COLO668 (cell line): Measurements from ENCODE around the gene EID2B.
A peak's percentile ranks its signal among the peaks of the same experiment; 100 is the strongest.

ENCODE experiments used
- DNase-seq: peaks from one replicate; lab custom pipeline; 2025; ENCODE audit not compliant: unreplicated experiment; lab: John Stamatoyannopoulos, UW

The EID2B gene

GRCh38 chr19:39499932-39500331, 32.7 kb downstream of the EID2B start:
- no peak for DNase-seq

DNA sequence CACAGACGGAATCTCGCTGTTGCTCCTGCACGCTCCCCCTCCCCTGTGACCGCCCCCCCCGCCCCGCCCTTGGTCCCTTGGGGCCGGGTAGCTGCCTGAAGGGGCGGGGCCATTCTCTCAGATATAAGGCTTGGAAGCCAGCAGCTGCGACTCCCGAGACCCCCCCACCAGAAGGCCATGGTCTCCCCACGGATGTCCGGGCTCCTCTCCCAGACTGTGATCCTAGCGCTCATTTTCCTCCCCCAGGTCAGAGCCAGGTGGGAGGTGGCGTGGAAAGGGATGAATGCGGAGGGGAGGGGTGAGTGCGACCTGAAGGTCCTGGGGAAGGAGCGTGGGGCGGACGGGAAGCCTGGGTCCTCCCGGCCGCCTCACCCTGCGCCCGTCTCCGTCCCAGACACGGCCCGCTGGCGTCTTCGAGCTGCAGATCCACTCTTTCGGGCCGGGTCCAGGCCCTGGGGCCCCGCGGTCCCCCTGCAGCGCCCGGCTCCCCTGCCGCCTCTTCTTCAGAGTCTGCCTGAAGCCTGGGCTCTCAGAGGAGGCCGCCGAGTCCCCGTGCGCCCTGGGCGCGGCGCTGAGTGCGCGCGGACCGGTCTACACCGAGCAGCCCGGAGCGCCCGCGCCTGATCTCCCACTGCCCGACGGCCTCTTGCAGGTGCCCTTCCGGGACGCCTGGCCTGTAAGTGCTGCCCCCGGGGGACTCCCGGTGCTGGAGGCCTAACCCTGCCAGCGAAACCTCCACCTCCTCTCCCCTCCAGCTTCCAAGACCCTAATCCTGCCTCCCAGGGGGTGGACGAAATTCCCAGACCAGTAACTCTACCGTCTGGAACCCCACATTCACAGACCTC, 33.6 kb downstream of the EID2B start, which contains the start of gene DLL3:
TSS of gene DLL3 (plus strand) at position 150 of the 845 bp plus-strand sequence. CDS start at position 178, 28 bp downstream.
- DNase-seq, result peak; percentile 84

DNA sequence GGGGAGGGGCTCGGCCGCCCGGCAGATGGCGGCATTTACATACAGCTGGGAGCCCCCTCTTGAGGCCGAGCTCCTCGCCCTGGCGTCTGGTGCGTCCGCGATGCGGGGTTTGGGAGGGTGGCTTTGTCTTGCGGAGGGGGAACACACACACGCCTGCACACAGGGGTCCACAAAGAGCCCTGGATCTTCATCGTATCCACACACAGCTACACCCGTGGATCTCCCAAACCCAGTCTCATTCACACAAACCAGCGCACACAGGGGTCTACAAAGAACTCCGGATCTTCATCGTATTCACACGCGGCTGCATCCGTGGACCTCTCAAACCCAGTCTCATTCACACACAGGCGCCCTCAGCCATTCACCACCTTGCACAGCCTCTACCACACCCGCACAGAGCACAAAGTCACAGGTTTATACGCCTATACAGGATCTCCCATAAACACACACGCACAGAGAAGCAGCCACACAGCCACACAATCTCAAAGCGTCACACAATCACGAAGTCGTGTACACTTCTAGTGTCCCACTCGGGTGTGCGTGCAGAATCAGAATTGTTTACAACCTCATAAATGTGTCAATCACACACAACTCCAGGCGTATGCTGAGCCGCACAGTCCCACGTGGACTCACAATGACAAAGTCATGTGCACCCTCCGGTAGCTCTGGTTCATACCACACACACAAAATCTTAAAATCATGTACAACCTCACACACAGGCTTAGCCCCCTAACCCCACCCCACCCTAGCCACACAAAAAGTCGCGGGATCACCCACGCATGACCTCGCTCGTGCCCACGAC, 34.5 kb downstream of the EID2B start:
- DNase-seq, result peak; percentile 94

DNA sequence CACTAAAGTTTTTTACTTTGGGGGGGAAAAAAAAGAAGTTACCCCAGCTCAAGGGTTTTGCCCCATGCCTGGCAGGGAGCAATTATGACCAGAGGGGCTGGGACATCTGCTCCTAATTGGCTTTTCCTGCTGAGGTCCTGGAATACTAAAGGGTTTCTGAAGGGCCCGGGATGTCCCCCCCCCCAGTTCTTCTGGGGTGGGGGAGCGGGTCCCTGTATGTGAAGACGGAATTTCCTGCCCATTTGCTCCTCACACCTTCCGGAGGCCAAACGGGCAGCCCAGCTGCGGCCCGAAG, 35.0 kb downstream of the EID2B start:
- no peak for DNase-seq

DNA sequence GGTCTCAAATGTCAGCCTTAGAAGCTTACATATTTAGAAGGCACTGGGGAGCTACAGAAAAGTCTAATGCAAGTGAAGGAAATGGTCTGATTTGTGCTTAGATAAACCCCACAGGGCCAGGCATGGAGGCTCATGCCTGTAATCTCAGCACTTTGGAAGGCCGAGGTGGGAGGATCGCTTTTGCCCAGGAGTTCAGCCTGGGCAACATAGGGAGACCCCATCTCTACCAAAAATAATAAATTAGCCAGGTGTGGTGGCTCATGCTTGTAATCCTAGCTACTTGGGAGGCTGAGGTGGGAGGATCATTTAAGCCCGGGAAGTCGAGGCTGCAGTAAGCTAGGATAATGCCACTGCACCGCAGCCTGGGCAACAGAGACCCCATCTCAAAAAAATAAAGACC, 36.6 kb downstream of the EID2B start:
- no peak for DNase-seq

DNA sequence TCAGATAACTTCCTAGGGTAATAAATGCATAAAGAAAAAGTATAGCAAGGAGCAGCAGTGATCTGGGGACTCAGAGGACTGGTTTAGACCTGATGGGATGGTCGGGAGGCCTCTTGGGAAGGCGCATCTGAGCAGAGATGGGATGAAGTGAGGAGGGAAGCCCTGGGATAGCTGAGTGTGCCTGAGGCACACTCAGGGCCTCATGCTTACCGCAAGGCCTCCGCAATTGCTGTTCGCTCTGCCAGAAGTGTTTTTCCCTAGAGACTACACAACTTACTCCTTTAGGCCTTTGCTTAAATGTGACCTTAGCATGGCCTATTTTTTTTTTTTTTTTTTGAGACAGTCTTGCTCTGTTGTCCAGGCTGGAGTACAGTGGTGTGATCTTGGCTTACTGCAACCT, 38.0 kb downstream of the EID2B start:
- DNase-seq, result no peak

DNA sequence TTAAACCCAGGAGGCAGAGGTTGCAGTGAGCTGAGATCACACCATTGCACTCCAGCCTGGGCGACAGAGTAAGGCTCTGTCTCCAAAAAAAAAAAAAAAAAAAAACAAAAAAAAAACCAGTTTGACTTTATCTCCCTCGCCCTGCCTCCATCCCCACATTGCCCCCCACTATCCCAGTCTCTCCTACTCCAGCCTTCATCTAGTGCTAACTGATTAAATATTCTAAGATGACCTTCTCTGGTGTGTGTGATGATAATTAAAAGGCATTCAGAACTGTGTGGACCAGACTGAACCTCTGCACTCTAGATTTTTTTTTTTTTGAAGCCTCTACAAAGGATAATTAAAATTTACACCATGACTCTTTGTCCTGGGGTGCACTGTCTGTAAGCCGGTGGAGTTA, 39.9 kb downstream of the EID2B start:
- DNase-seq, result no peak

DNA sequence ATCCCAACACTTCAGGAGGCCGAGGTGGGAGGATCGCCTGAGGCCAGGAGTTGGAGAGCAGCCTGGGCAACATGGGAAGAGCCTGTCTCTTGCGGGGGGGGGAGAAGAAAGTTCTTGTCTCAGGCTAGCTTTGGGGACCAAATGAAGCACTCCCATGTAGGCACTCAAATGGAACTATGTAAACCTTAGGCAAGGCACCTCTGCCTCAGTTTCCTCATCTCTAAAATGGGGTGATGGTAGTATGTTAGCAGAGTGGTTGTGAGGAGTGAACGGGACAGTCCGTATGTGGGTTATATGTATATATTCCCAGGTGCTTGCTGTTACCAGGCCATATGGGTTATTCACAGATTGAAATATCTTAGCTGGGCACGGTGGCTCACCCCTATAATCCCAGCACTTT, 40.4 kb downstream of the EID2B start:
- no peak for DNase-seq

DNA sequence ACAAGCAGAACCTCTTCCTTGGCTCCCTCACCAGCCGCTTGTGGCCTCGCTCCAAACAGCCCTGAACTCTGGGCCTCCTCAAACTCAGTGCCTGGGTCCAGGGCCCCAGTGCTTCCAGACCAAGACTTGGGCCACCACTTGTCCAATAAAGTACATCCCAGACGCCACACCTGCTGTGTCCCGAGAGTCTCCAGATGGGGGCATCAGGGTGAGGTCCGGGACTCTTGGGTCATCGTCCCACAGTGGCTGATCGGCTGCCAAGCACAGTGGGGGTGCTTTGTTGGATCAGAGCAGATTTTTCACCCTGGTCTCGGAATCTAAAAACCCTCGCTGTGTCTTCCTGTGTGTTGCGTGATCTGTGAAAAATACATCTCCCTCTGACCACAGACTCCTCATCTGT, 42.9 kb downstream of the EID2B start:
- DNase-seq, result no peak

DNA sequence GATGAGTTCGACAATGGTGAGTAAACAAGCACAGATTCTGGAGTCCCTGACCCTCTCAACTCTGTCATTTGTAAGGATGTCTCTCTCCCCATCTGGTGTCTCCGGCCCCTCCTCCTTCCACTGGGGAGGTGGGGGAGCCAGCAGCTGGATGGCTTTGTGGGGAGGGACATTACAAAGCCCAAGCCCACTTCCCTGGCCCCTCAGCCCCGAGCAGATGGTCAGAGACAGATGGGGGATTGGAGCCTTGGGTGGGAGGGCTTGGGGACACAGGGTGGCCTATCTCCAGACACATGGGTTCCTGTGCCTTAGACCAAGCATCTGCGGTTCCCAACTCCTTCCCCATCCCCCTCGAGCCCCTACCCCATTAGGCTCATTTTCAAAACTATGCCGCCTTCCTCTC, 49.5 kb downstream of the EID2B start:
- no peak for DNase-seq

- DNase-seq, result no peak
Observed at GRCh38 chr19:39481676-39482075, 51.0 kb downstream of the EID2B start.

- DNase-seq, result no peak
Observed at GRCh38 chr19:39481229-39481545, 51.5 kb downstream of the EID2B start.
